HepG2 (cell line): Measurements from ENCODE around the gene FRMD6. TPM values are rescaled to one million over a fixed set of nuclear protein-coding genes. Genes with fewer than 3 reads are reported as not detected.

Experiments
- ATAC-seq: fragments of 200-7000 bp; cut with Tn5 transposase; 3 replicates; pipeline ENCODE4 v1.9.1; 2020; ENCODE audit warnings: mild to moderate bottlenecking, moderate library complexity
- BruUV-seq: library from RNA; stranded (reverse); fragments of 400-500 nt; replicated peaks from 2 replicates; lab custom pipeline; 2021; lab: Mats Ljungman, UMichigan
- CTCF ChIA-PET: fragments of 300-600 bp; formaldehyde crosslinking; extraction: SDS; loops from one replicate; lab custom pipeline; 2021; ENCODE audit warnings: low total read pairs, inconsistent platforms, low intra/inter-chr PET ratio; lab: Yijun Ruan, JAX
- POLR2A ChIA-PET: fragments of 350-600 bp; sonication (Branson Sonifier 250); formaldehyde crosslinking; loops from one replicate; lab custom pipeline; 2020; ENCODE audit warnings: antibody characterized with exemption, inconsistent platforms; lab: Yijun Ruan, JAX
- DNase-seq: peaks from one replicate; pipeline ENCODE4 v3.0.0-alpha.2; 2015; ENCODE audit warnings: low spot score
- FAIRE-seq: peaks from 3 replicates; lab custom pipeline; 2011; peaks lifted over from hg19 to GRCh38; lab: Jason Lieb, UNC
- H2AFZ ChIP-seq: one replicate; pipeline ENCODE4 v1.6.1; 2011; ENCODE audit warnings: low read length, inconsistent platforms
- H3K27ac ChIP-seq: fragments of 300-600 bp; 3 replicates; pipeline ENCODE4 v1.8.0; 2011; ENCODE audit warnings: mixed run types, mild to moderate bottlenecking, mixed read lengths, low read length, inconsistent platforms; ENCODE audit not compliant: insufficient read depth; ENCODE audit errors: extremely low read length
- H3K27me3 ChIP-seq, 2 experiments: fragments of 200-600 bp in 1 of 2; 2 replicates in 1 of 2; 3 replicates in 1 of 2; pipeline versions ENCODE4 v1.6.0 to v1.8.0; 2011; ENCODE audit warnings: low read length in 2 of 2, mild to moderate bottlenecking in 2 of 2, moderate library complexity in 2 of 2, inconsistent platforms in 1 of 2; ENCODE audit not compliant: insufficient read depth in 2 of 2, control insufficient read depth in 1 of 2
- H3K36me3 ChIP-seq, 2 experiments: fragments of 200-600 bp in 1 of 2; replicated peaks in 1 of 2; 2 replicates in 1 of 2; 3 replicates in 1 of 2; pipeline versions ENCODE4 v1.5.1 to v1.8.0; 2011; ENCODE audit warnings: low read length in 2 of 2, inconsistent platforms in 1 of 2; ENCODE audit not compliant: insufficient read depth in 2 of 2, control insufficient read depth in 1 of 2
- H3K4me1 ChIP-seq: 2 replicates; pipeline ENCODE4 v1.5.1; 2012; ENCODE audit warnings: low read length, inconsistent platforms; ENCODE audit not compliant: insufficient read depth
- H3K4me2 ChIP-seq: 2 replicates; pipeline ENCODE4 v1.6.0; 2011; ENCODE audit warnings: low read depth, low read length, inconsistent platforms
- H3K4me3 ChIP-seq, 3 experiments: fragments of 200-600 bp in 1 of 3; sonication (generic), shearing (Covaris generic) in 1 of 3; replicated peaks in 1 of 3; 2 replicates each; pipeline ENCODE4 v1.5.1; 2011 to 2016; ENCODE audit warnings: low read length in 3 of 3, inconsistent platforms in 2 of 3, low read depth in 2 of 3, mild to moderate bottlenecking in 2 of 3, control low read depth in 1 of 3, mixed read lengths in 1 of 3; ENCODE audit not compliant: insufficient read depth in 1 of 3
- H3K79me2 ChIP-seq: one replicate; pipeline ENCODE4 v1.6.1; 2011; ENCODE audit warnings: low read length, inconsistent platforms; ENCODE audit not compliant: insufficient read depth
- H3K9ac ChIP-seq: 2 replicates; pipeline ENCODE4 v1.6.0; 2011; ENCODE audit warnings: mild to moderate bottlenecking, low read depth, low read length, inconsistent platforms; ENCODE audit not compliant: insufficient read depth
- H3K9me3 ChIP-seq: 2 replicates; pipeline ENCODE4 v1.5.1; 2012; ENCODE audit warnings: mild to moderate bottlenecking, low read length
- H4K20me1 ChIP-seq: 2 replicates; pipeline ENCODE4 v1.6.0; 2011; ENCODE audit warnings: inconsistent platforms, mild to moderate bottlenecking, low read length, moderate library complexity; ENCODE audit not compliant: insufficient read depth
- CBX2 ChIP-seq, 2 experiments: fragments of 200-600 bp in 1 of 2; sonication (generic); formaldehyde crosslinking in 1 of 2; IDR thresholded peaks; 2 replicates each; pipeline versions ENCODE4 v1.7.0 to v1.8.1; 2018 to 2022; ENCODE audit warnings: low read depth in 2 of 2, low read length in 1 of 2, mild to moderate bottlenecking in 1 of 2, missing genetic modification reagents in 1 of 2
- FOXJ3 ChIP-seq: sonication (generic); formaldehyde crosslinking; IDR thresholded peaks from 2 replicates; pipeline ENCODE4 v1.4.0; 2020; ENCODE audit warnings: missing genetic modification reagents, mild to moderate bottlenecking, borderline replicate concordance
- GABPA ChIP-seq, 2 experiments: IDR thresholded peaks; 2 replicates each; pipeline ENCODE4 v1.6.1; 2011 to 2016; ENCODE audit warnings: low read depth in 2 of 2, low read length in 1 of 2, missing biosample characterization in 1 of 2, missing genetic modification characterization in 1 of 2
- GLI4 ChIP-seq: sonication (generic); formaldehyde crosslinking; IDR thresholded peaks from 2 replicates; pipeline ENCODE4 v1.5.1; 2020; ENCODE audit warnings: missing genetic modification reagents, mild to moderate bottlenecking, moderate library complexity, borderline replicate concordance
- GPBP1L1 ChIP-seq: sonication (generic); formaldehyde crosslinking; IDR thresholded peaks from 2 replicates; pipeline ENCODE4 v1.5.0; 2020; ENCODE audit warnings: mild to moderate bottlenecking, missing genetic modification reagents
- HNRNPK ChIP-seq: fragments of 200-400 bp; formaldehyde crosslinking; IDR thresholded peaks from 2 replicates; pipeline ENCODE4 v1.6.1; 2018; ENCODE audit warnings: low read length, low read depth, moderate library complexity, mild to moderate bottlenecking; ENCODE audit not compliant: poor library complexity, severe bottlenecking
- HNRNPLL ChIP-seq: fragments of 200-400 bp; formaldehyde crosslinking; IDR thresholded peaks from 2 replicates; pipeline ENCODE4 v1.6.1; 2017; ENCODE audit warnings: mild to moderate bottlenecking, low read depth, low read length; ENCODE audit not compliant: poor library complexity, severe bottlenecking
- HOXA3 ChIP-seq: sonication (generic); formaldehyde crosslinking; IDR thresholded peaks from 2 replicates; pipeline ENCODE4 v1.5.0; 2020; ENCODE audit warnings: missing genetic modification reagents
- NKX3-1 ChIP-seq: sonication (generic); formaldehyde crosslinking; IDR thresholded peaks from 2 replicates; pipeline ENCODE4 v1.5.0; 2020; ENCODE audit warnings: missing genetic modification reagents
- POLR2A ChIP-seq, 2 experiments: IDR thresholded peaks; 2 replicates each; pipeline ENCODE4 v1.6.1; 2011; ENCODE audit warnings: low read depth in 2 of 2, low read length in 2 of 2, mild to moderate bottlenecking in 1 of 2, moderate library complexity in 1 of 2; ENCODE audit not compliant: insufficient read depth in 1 of 2
- RAD51 ChIP-seq: fragments of 450-650 bp; IDR thresholded peaks from 2 replicates; pipeline ENCODE4 v1.6.1; 2016; ENCODE audit warnings: borderline replicate concordance
- SIX4 ChIP-seq: sonication (generic); formaldehyde crosslinking; IDR thresholded peaks from 2 replicates; pipeline ENCODE4 v1.4.0; 2020; ENCODE audit warnings: missing genetic modification reagents
- THAP11 ChIP-seq: IDR thresholded peaks from 2 replicates; pipeline ENCODE4 v1.6.1; 2016; ENCODE audit warnings: missing biosample characterization, missing genetic modification reagents
- TRIM22 ChIP-seq: fragments of 450-650 bp; IDR thresholded peaks from 2 replicates; pipeline ENCODE4 v1.6.1; 2017
- ZBTB44 ChIP-seq: sonication (generic); formaldehyde crosslinking; IDR thresholded peaks from 2 replicates; pipeline ENCODE4 v1.4.0; 2020; ENCODE audit warnings: missing genetic modification reagents
- ZNF143 ChIP-seq: sonication (generic); formaldehyde crosslinking; IDR thresholded peaks from 2 replicates; pipeline ENCODE4 v1.4.0; 2020; ENCODE audit warnings: missing genetic modification reagents
- ZNF232 ChIP-seq: sonication (generic); formaldehyde crosslinking; IDR thresholded peaks from 2 replicates; pipeline ENCODE4 v1.4.0; 2020; ENCODE audit warnings: missing genetic modification reagents, borderline replicate concordance
- ZSCAN22 ChIP-seq: sonication (generic); formaldehyde crosslinking; IDR thresholded peaks from 2 replicates; pipeline ENCODE4 v1.4.0; 2020; ENCODE audit warnings: mild to moderate bottlenecking, missing genetic modification reagents
- WGBS: methylation state at CpG from one replicate; pipeline ENCODE4 v1.1.6; 2017; ENCODE audit warnings: low lambda C conversion rate; 5-methylcytosine and 5-hydroxymethylcytosine counted together
- in situ Hi-C: cut with HindIII; loops from 2 replicates; pipeline ENCODE4 v1.10.0; 2017; ENCODE audit warnings: low pct_unique_long_range_greater_than_20kb; ENCODE audit not compliant: extremely low pct_ligation_motif_present
- intact Hi-C: fragments of 100-400 bp; cut with micrococcal nuclease; formaldehyde crosslinking; loops from one replicate; pipeline ENCODE4 v1.10.0; 2022; ENCODE audit not compliant: unreplicated experiment
- polyA plus RNA-seq, 8 experiments: library from polyadenylated mRNA; depleted of rRNA in 3 of 8; stranded (reverse) in 7 of 8; unstranded in 1 of 8; fragments of >200 nt; fragmentation: Illumina TruSeq in 4 of 8; extraction: Trizol in 4 of 8; gene quantifications; 2 replicates each; pipeline versions ENCODE4 v1.2.1 to v1.2.3, GENCODE V29; 2011 to 2016; ENCODE audit warnings: low read depth in 4 of 8, missing spikeins in 1 of 8, mixed read lengths in 1 of 8; ENCODE audit not compliant: insufficient read depth in 1 of 8
- total RNA-seq, 5 experiments: library from RNA; depleted of rRNA; stranded (reverse); fragments of >200 nt; fragmentation: Illumina TruSeq; extraction: Trizol; gene quantifications; 2 replicates each; pipeline ENCODE4 v1.2.3, GENCODE V29; 2016; ENCODE audit warnings: low read depth in 1 of 5
- TF ChIP-seq, protein P1 (sequence below): sonication (generic); formaldehyde crosslinking; IDR thresholded peaks from 2 replicates; pipeline ENCODE4 v1.5.0; 2020; ENCODE audit warnings: missing genetic modification reagents
- TF ChIP-seq, protein P2 (sequence below): sonication (generic); formaldehyde crosslinking; IDR thresholded peaks from 2 replicates; pipeline ENCODE4 v1.9.0; 2021; ENCODE audit warnings: missing genetic modification reagents, mild to moderate bottlenecking, borderline replicate concordance

Gene FRMD6
- total and polyA plus RNA-seq, 2 of the 13 experiments (the other 11 are each of a cell fraction or from before 2014, with no cell fraction given) = 2.4 to 5.4 TPM

GRCh38 chr14:51643140-51643539 is 8.6 kb upstream of the FRMD6 start:
- WGBS = 62% methylated on average over 3 of the region's 3 CpGs
- CTCF ChIA-PET = no interaction called here
- Histone ChIP-seq H3K9ac (no peak overlapping the region), H3K4me1 (peaks cover 7% of the 10 kb centered on the region), H2AFZ (no peak overlapping the region), H3K79me2 (no peaks in the 10 kb centered on the region), H4K20me1 (no peaks in the 10 kb centered on the region), H3K9me3 (no peaks in the 10 kb centered on the region), H3K27me3 (no peaks in the 10 kb centered on the region), H3K4me3 (no peak overlapping the region), H3K36me3 (no peaks in the 10 kb centered on the region), H3K4me2 (no peak overlapping the region), H3K27ac (no peak overlapping the region)
- POLR2A ChIA-PET = no interaction called here
- ATAC-seq (no peak), DNase-seq (no peak), FAIRE-seq (no peak)
- intact Hi-C loops (no loop called here), in situ Hi-C loops (no loop called here)
- no TSS peak for BruUV-seq
- TF ChIP-seq HNRNPLL (no peak), NKX3-1 (no peak), GPBP1L1 (CRISPR knock-in tag) (no peak), GLI4 (CRISPR knock-in tag) (no peak), TRIM22 (no peak), THAP11 (CRISPR knock-in tag) (no peak), ZNF143 (CRISPR knock-in tag) (no peak), RAD51 (no peak), FOXJ3 (no peak), HNRNPK (no peak), SIX4 (no peak), CBX2 (IDR thresholded peaks at IDR 0.05; ENCODE audit: low read depth, low read length) (no peak), CBX2 (CRISPR knock-in tag; IDR thresholded peaks at IDR 0.05; ENCODE audit: low read depth) (no peak), ZBTB44 (CRISPR knock-in tag) (no peak), ZSCAN22 (no peak), HOXA3 (CRISPR knock-in tag) (no peak), ZNF232 (CRISPR knock-in tag) (no peak), GABPA (IDR thresholded peaks at IDR 0.05; ENCODE audit: low read depth, low read length) (no peak), GABPA (CRISPR knock-in tag; IDR thresholded peaks at IDR 0.05; ENCODE audit: low read depth) (no peak), POLR2A (IDR thresholded peaks at IDR 0.05; ENCODE audit: insufficient read depth in 1 of 2, low read depth in 2 of 2, low read length in 2 of 2) (no peak)
- TF ChIP-seq, protein P1, sequence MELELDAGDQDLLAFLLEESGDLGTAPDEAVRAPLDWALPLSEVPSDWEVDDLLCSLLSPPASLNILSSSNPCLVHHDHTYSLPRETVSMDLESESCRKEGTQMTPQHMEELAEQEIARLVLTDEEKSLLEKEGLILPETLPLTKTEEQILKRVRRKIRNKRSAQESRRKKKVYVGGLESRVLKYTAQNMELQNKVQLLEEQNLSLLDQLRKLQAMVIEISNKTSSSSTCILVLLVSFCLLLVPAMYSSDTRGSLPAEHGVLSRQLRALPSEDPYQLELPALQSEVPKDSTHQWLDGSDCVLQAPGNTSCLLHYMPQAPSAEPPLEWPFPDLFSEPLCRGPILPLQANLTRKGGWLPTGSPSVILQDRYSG = no peak
- TF ChIP-seq, protein P2, sequence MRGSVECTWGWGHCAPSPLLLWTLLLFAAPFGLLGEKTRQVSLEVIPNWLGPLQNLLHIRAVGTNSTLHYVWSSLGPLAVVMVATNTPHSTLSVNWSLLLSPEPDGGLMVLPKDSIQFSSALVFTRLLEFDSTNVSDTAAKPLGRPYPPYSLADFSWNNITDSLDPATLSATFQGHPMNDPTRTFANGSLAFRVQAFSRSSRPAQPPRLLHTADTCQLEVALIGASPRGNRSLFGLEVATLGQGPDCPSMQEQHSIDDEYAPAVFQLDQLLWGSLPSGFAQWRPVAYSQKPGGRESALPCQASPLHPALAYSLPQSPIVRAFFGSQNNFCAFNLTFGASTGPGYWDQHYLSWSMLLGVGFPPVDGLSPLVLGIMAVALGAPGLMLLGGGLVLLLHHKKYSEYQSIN (CRISPR knock-in tag) = no peak
